Middle frontal gyrus (tissue), 1 donor: ENCODE results near the gene CLEC5A.
"Not testable (repeated sequence)": the region's sequence is repeated elsewhere in the genome, so short reads cannot be mapped to it uniquely, and the experiment has no call there.

Experiments used
- DNase-seq: peaks from one replicate; pipeline ENCODE4 v3.0.0-alpha.2; 2015; ENCODE audit warnings: low spot score; ENCODE audit errors: extremely low spot score

The CLEC5A gene

GRCh38 chr7:141949451-141949850 is 2.7 kb upstream of the CLEC5A start:
- DNase-seq = no peak

DNA sequence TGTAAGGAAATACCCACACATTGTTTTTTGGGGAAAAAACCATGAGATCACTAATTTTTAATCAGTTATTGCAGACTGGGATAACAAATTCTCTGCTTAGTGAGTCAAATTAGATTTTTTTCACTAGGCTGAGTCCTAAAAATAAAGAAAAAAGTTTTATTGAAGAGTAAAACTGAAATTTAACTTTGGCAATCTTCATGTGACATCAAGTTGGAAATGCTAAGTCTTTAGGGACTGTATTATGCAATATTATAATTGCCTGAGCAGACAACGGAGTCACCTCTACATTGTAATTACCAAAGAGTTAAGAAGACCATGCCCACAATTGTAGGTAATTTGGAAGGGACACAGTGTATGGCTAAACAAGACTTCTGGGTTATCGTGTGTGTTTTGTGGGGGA is 2.2 kb upstream of the CLEC5A start:
- DNase-seq = no peak

GRCh38 chr7:141945356-141945755 is 1.4 kb downstream of the CLEC5A start:
- no peak for DNase-seq

- DNase-seq = no peak
Measured at GRCh38 chr7:141944811-141945210, 2.0 kb downstream of the CLEC5A start.

GRCh38 chr7:141943846-141944245 is 2.9 kb downstream of the CLEC5A start:
- no peak for DNase-seq

DNA sequence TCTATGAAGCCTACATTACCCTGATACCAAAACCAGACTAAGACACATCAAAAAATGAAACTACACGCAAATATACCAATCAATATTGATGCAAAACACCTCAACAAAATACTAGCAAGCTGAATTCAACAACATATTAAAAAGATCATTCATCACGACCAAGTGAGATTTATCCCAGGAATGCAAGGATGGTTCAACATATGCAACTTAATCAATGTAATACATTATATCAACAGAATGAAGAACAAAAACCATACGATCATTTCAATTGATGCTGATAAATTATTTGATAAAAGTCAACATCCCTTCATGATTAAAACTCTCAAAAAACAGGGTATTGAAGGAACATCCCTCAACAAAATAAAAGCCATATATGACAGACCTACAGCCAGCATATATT is 5.7 kb downstream of the CLEC5A start:
- no peak for DNase-seq

DNA sequence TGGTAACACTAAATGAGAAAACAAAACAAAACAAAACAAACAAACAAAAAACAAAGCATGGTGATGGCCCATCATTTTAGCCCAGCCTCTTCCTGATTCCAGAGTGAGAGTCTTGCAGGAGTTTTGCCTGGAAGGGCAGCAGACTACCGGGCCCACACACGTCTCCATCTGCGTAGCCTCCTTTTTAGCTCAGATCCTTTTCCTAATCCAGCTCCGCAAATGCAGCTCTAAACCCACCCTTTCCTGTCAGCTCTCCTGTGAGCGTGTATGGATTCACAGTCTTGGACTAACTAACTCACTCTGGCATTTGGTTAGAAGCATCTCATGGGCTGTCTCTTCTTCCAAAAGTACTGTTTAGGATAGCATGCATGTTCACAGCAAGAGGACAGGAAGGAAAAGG is 16.6 kb downstream of the CLEC5A start:
- DNase-seq = no peak

- DNase-seq = no peak
Measured at GRCh38 chr7:141928845-141929195, 18.0 kb downstream of the CLEC5A start.

DNA sequence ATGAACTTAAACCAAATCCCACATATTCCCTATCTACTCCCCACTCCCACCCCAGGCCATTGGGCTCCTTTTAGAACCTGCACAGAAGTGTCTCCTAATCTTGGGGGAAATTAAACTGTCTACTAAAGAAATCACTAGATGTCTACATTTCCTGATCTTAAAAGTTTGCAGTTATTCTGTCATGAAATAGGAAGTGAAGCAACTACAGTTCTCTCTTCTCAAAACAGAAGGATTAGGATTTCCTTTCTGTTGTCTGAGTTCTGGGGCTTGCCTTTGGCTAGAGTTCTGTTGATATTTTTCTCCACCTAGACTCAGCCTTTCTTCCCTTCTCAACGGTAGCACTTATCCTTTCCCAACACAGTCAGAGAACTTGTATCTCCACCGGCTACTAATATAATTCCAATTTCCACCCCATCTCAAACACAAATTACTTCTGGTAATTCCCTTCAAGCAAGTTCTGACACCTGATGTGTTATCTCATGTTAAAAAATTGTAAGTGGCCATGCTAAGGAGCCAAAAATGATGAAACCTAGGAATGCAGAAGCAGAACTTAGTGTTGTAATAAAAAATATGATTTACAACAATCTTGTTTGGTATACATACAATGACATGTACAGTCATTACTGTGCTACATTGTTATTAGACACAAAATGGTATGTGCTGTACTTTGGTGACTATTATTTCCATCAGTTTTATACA is 18.5 kb downstream of the CLEC5A start:
- DNase-seq = no peak

DNA sequence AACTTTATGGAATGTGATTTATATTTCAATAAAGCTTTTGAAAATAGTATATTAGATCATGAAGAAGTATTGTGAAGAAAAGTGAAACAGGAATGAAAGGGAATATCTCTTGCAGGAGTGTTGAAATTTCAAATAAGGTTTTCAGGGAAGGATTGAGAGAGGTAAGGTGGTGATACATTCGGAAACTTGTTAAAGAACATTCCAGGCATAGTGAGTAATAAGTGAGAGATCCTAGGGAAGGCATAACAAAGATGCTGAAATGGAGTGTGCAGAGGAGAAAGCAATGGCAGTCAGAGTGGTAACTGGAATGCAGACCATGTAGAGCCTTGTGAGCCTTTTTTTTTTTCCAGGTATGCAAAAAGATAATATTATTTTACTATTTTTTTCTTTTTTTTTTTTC is 26.5 kb downstream of the CLEC5A start:
- no peak for DNase-seq

- no peak for DNase-seq
Measured at GRCh38 chr7:141916099-141916498, 30.7 kb downstream of the CLEC5A start, which contains the start of gene OR9A4. TSS of gene OR9A4 (plus strand) at chr7:141916399. CDS start at chr7:141918876, 2,477 bp downstream.

DNA sequence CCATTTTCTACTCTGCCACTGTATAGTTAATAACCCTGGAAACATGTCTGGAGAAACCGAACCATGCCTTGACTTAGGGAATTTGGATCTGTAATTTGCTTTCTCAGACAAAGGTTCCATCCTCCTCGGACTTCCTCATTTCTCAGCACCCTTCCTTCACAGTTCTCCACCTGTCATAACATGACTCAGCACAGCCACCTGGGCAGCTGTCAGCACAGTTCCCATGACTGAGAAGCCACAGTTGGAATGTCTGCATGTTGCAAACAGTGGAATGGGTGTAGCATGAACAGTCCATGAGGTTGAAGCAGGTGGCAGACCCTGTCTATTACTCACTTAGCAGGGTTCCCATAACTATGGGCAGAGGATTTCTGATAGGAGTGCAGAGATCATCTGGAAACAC is 31.2 kb downstream of the CLEC5A start:
- no peak for DNase-seq

DNA sequence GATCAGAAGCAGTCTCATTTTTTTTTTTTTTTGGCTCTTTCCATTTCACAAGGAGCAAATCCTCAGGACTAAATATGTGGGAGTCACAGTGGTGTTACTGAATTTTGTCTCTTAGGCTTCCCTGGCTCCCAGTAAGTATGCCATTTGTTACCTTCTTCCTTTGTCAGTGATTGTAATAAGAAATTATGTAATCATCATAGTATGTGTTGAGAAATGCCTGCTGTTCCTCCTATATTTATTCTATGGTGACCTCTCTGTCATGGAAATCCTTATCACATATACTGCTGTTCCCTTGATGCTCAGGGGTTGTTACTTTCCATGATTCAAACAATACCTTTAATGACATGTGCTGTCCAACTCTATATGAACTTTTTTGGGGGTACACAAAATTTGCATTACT is 35.4 kb downstream of the CLEC5A start:
- no peak for DNase-seq

DNA sequence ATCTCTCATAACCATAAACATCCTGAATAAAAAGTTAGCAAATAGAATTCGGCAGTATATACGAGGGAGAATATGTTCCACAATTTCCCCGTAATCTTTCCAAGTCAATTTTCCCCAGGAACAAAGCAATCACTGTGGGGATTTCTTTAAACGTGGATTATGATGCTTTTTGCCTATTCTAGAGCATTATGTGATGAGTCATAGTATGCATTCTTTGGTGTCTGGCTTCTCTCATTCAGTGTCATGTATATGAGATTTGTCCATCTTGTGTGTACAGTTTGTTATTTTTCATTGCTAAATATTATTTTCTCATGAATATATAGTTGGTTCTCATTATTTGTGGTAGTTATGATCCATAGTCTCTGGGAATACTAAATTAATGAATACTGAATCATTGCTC is 40.5 kb downstream of the CLEC5A start:
- DNase-seq = no peak

DNA sequence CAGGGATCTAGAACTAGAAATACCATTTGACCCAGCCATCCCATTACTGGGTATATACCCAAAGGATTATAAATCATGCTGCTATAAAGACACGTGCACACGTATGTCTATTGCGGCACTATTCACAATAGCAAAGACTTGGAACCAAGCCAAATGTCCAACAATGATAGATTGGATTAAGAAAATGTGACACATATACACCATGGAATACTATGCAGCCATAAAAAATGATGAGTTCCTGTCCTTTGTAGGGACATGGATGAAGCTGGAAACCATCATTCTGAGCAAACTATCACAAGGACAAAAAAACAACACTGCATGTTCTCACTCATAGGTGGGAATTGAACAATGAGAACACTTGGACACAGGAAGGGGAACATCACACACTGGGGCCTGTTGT is 47.4 kb downstream of the CLEC5A start:
- DNase-seq = not testable (repeated sequence)

GRCh38 chr7:141891336-141891735 is 55.4 kb downstream of the CLEC5A start:
- DNase-seq = no peak

GRCh38 chr7:141889321-141889720 is 57.5 kb downstream of the CLEC5A start:
- no peak for DNase-seq

GRCh38 chr7:141884539-141885225 is 62.1 kb downstream of the CLEC5A start:
- DNase-seq = no peak

GRCh38 chr7:141880960-141881359 is 65.8 kb downstream of the CLEC5A start:
- DNase-seq = no peak

GRCh38 chr7:141877365-141877764 is 69.4 kb downstream of the CLEC5A start:
- DNase-seq = no peak
